ENCODE data around the gene ABCA4. TPM values are rescaled to one million over a fixed set of nuclear protein-coding genes. Genes with fewer than 3 reads are reported as not detected.
"Not testable (repeated sequence)": the region's sequence is repeated elsewhere in the genome, so short reads cannot be mapped to it uniquely, and the experiment has no call there.

The ABCA4 gene
- total RNA-seq, 2 experiments from 2014 or later, result not detected

DNA sequence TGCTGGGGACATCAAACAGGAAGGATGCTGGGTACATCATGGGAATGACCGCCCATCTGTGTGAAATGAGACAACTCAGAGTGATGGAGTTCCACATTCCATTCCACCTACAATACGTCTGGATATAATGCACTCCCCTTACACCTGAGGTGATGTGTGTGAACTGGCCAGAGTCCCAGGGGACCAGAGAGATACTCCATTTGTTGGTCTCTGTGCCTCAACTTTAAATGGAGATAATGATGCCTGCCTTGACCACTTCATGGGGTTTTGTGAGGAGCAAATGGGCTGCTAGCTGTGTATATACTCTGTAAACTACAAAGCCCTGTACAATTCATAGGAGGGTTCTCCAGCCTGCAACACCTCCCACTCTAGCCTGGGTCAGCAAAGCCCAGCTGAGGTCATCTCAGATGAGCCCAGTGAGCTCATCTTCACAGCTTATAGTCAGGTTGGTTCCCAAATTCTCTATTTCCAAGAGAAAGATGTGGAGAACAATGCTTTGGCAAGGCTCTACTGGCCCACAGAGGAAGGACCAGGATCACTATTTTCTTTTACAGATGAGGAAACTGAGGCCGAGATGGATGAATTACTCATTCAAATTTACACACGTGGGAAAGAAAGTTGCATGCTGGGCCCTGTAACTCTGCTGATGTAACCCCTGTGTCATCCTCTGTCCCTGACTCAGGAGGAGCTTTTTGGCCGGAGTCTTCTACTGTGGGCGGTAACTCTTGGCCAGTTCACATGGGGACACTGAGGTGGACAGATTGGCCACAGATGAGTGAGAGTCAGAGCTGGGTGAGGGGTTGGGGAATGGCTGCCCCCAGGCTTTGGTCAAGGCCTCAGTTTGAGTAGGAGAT, 106.1 kb downstream of the ABCA4 start:
- ChIA-PET POLR2A (no interaction called here), CTCF (interaction anchor here (1.1 kb wide), 1 partner anchor 105 kb away, joined by 4 read pairs; no protein-coding TSS in a partner anchor)

DNA sequence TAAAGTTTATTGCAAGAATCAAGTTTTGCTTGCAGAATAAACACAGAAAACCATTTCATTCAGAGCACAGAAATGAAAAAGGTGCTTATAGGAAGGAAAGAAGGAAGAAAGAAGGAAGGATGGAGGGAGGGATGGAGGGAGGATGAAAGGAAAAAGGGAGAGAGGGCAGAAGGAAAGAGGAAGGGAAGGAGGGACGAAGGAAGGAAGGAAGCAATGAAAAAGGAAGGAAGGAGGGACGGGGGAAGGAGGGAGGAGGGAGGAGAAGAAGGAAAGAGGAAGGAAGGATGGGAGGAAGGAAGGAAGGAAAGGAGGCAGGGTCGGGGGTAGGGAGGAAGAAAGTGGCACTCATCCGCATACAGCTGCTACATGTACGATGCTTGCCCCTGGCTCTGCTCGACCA, 106.9 kb downstream of the ABCA4 start:
- ChIA-PET POLR2A (no interaction called here), CTCF (interaction anchor here (0.8 kb wide), 1 partner anchor 319 kb away, joined by 4 read pairs; no protein-coding TSS in a partner anchor)

DNA sequence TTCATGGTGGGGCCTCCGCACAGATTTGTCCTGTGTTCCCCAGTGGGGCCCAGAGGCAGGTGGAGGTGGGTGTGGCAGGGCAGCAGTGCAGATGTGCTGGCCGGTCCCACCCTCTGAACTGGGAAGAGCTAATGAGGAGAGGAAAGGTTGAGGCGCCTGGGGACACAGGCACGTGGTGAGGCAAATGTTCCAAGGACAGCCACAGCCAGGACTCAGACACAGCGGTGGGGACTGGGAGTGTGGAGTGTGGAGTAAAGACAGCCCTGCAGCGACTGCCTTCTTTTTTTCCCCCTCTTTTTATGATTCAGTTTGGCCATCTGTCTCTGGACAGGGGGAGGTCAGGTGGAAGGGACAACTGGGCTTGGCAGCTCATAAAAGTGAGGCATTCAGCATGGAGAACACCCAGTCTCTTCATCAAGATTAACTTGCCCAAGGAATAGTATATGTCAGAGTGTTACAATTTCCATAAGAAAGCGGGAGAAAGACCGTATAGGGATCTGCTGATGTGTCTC, 107.5 kb downstream of the ABCA4 start:
- POLR2A ChIA-PET, result no interaction called here
- CTCF ChIA-PET, result interaction anchor here (0.8 kb wide), 1 partner anchor 319 kb away, joined by 4 read pairs; no protein-coding TSS in a partner anchor

DNA sequence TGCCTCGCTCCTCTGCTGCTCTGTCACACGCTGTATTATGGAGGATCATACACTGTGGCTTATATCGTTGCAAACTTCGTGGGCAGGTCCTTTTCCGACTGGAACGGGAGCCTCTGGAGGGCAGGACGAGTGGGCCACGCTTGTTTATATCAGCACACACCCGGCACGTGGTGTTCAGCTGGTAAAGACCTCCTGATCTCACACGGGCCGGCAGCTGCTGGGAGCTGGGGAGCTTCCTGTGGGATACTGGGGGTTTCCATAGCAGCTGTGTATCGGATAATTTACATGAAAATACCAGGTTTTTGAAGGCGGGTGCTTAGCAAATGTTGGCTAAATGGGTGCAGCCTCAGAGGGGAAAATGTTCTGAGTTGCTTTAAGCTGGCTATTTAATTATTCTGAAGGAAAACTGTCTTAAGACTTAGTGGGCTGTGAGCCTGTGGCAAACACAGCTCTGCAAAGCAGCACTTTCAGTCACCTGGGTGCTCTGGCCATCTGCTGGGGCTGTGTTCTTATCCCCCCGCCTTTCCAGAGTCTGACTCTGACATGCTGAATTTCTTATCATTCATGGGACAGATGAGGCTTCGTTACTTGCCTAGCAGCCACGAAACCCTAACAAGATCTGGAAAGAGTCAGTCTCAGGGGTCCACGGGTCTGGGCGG, 108.1 kb downstream of the ABCA4 start:
- ChIA-PET POLR2A (no interaction called here), CTCF (no interaction called here)

DNA sequence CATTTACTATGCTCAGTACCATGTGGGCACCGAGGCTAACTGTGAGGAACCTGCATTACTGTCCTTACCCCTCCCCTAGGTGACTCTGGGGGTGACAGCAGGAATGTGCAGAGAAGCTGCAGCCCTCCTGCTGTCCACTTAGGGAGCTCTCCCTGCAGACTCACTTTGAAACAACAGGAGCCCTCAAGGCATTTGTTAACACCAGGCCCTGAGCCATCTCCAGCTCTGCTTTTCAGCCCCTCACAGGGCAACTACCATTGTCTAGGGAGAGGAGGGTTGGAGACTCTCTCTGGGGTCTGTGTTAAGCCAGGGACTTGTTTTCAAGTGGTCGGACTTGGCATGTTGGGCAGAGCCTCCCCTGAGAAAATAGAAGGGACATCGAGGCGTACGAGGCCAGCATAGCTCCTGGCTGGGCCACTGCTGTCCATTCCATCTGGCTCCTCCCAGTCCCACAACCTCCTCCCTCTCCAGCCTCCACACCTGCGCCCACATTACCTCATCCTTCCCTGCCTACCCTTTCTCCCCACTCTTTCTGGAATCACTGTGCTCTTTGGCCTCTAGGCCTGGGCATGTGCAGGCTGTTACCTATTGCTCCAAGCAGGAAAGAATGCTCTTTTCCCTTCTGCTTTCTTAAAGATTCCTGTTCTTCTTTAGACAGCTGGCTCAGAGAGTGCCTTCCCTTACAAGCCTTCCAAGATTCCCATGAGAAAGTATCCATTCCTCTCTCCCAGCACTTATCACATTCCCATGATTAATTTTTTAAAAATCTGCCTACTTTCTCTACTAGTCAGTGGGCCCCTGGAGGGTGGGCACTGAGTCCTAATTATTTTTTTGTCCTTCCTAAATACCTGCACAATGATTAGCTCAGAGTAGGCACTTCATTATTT, 109.0 kb downstream of the ABCA4 start:
- CTCF ChIA-PET, result no interaction called here

DNA sequence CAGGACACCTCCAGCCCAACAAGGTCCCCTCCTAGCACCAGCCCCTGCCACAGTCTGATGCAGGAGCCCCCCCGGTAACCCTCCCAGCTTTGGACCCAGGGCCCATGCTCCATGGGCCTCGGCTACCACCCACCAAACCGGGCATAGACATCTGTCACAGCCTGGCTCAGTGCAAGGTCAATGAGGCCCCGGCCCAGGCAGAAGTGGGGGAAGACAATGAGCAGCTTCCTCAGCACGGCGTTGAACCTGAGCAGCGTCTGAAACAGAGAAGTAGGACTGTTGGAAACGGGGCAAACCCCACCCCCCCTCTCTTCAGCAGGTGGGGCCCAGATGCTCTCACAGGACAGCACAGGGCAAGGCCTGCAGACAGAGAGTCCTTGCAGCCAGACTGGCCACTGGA, 109.8 kb downstream of the ABCA4 start:
- POLR2A ChIA-PET, result no interaction called here
- CTCF ChIA-PET, result no interaction called here

More for the DNA sequence above, 109.0 kb downstream of the ABCA4 start:
- POLR2A ChIA-PET, result no interaction called here

DNA sequence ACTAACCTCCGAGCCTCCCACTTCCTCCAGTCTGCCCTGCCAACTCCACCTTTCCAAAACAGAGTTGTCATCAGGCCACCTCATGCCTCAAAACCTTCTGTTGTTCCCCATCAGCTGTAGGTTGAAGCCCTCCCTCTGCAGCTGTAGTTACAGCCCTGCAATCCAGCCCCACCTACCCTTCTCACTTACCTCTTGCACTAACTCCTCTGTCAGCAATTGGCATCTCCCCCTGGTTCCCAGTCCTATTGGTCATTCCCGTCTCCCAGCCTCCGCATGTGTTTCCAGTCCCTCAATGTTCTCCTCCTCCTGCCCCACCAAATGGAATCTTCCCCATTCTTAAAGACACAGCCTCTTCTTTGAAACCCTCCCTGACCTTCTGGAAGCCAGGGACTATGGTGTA, 111.6 kb downstream of the ABCA4 start:
- POLR2A ChIA-PET, result no interaction called here
- CTCF ChIA-PET, result no interaction called here

DNA sequence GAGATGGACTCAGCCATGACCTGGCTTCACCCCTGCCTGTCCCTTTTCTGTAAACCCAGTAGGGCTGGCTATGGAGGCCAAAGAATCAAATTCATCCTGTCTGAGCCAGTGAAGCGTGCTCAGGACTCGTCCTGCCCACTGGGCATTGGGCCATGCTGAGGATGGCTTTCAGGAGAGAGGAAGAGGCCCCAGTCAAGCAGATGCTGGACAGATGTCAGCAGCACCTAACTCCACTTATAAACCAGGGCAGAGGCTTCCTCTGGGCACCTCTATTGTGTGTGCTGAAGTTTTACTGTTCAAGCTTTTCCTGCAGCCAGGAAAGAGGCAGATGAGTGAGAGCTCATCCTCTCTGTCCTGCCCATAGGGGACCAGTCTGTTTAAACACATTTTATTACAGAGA, 114.3 kb downstream of the ABCA4 start:
- ChIA-PET POLR2A (no interaction called here), CTCF (no interaction called here)

DNA sequence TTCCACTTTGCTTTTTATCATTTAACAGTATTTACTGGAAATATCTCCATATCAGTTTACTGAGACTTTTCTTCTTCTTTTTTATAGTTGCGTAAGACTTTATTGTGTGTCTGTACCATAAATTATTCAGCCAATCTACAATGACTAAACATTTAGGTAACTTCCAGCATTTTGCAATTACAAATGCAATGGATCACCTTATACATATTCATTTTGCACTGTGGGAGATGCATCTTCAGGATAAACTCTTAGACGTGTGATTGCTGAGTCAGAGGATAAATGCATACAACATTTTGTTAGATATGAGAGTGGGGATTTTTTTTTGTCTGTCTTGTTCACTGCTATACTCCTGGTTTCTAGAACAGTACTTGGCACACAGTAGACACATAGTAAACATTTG, 116.0 kb downstream of the ABCA4 start:
- ChIA-PET POLR2A (no interaction called here), CTCF (no interaction called here)

DNA sequence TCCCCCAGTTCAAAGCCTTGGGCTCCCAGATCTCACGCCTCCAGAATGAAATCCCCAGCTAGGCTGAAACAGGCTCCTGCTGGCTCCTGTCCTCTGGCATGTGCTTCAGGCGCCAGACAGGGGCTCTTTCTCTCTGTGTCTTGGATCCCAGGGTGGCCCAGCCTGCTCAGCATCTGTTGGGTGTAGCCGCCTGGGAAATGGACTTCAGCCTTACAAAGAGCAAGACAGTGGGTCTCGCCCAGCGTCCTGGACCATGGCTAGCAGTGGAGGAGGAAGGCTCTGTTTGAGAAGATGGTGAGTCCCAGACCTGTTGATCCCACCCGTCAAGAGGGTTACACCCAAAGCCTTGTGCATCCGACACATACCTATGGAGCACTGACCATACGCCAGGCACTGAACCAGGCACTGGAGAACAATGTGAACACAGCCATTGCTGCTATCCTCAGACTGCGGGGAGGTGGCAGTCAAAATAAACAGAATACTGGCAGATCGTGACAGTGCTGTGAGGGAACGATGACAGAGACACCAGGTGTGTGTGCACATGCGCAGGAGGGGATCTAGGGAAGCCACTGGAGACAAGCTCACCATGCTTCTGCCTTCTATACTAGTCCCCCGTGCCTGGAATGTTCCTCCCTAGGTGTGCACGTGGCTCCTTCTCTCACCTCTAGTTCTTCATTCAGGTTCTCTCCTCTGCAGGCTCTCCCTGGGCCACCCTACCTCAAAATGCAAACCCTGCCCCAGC, 118.7 kb downstream of the ABCA4 start:
- ChIA-PET POLR2A (no interaction called here), CTCF (no interaction called here)

DNA sequence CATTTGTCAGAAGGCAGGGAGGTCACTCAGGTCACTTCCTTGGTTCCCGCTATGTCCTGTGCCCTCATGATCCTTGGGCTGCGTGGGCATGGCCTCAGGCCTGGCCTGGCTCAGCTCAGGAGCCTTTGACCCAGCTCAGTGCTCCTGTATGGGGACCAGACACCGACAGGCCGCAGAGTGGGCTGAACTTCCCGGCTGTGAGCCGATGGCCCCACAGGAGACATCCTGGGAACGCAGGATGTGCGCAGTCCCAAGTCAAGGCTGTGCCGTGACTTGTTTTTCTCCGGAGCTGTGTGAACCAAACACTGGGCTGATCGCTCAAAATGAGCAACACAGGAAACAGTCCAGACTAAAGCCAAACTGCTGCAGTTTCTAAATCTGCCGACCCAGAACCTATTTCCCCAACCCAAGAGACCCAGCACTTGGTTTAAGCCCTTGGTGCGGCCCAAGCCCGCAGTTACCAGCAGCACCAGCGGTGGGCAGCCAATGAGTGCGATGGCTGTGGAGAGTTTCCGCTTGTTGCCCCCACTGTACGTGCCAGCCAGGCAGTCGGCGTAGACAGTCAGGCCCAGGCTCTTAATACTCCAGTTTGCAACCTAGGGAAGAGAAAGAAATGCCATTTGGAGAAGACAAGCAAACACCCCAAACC, 119.4 kb downstream of the ABCA4 start:
- ChIA-PET CTCF (no interaction called here), POLR2A (no interaction called here)

DNA sequence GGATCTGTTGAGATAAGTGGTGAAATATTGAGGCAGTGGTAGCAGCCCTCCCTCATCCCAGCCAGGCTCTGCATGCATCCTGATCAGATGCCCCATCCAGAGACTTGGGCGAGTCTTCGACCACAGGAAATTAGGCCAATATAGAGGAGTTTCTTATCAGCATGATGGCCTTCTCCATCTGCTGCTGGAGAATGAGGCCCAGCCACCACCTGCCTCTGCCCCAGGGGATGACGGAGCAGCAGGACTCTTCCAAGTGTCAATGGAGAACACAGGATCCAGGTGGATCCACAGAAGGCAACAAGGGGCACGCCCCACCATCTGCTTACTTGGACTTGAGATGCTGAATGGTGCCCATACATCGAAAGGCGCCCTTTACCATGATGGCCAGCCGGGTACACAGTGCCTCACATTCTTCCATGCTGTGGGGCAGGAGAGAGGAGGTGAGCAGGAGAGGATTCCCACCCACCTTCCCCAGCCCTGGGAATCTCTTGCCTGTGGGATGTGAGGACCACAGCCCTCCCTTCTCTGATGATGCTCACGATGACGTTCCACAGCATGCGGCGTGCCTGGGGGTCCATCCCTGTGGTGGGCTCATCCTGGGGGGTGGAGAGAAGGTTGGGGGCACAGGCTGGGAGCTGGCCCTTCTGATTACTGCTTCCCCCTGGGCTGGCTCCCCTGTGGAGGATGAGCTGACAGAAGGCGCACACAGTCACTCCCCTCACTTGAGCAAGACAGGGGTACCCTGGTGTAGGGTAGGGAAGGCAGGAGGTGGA, 120.3 kb downstream of the ABCA4 start:
- POLR2A ChIA-PET, result no interaction called here
- CTCF ChIA-PET, result no interaction called here

DNA sequence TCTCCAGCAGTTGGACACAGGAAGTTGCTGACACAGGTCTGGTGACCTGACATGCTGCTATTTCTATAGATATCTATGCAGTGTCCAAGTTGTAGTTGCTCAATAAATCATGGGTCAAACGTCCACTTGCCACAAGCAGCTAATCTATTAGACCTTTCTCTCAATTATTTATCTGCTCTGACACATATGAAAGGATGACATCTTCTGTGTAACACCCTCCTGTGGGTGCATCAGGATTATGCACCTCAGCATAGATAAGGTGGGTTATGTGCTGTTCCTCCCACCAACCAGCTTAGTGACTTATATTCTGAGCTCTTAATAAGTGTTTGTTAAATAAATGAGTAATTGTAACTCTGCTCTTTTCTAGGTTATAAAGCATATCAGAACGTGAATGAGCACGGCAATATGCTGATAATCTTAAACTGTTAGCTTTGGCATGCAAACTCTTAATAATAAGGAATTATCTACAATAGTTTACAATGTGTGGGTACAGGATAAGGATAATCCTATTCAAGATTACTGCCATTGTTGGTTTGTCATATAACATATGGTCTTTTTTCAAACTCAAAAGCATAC, 121.0 kb downstream of the ABCA4 start:
- CTCF ChIA-PET, result interaction anchor here (1.1 kb wide), 1 partner anchor 39 kb away, joined by 4 read pairs; no protein-coding TSS in a partner anchor
- POLR2A ChIA-PET, result no interaction called here

DNA sequence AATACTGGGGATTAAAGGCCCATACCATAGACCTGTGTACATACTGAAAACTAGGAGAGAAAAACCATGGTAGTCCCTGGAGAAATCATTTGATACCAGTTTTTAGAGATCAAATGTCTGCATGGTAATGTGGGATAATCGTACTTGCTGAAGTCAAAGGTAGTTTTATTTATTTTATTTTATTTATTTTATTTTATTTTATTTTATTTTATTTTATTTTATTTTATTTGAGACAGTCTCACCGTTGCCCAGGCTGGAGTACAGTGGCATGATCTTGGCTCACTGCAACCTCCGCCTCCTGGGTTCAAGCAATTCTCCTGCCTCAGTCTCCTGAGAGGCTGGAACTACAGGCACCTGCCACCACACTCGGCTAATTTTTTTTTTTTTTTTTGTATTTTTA, 122.4 kb downstream of the ABCA4 start:
- CTCF ChIA-PET, POLR2A ChIA-PET: not testable (repeated sequence)

DNA sequence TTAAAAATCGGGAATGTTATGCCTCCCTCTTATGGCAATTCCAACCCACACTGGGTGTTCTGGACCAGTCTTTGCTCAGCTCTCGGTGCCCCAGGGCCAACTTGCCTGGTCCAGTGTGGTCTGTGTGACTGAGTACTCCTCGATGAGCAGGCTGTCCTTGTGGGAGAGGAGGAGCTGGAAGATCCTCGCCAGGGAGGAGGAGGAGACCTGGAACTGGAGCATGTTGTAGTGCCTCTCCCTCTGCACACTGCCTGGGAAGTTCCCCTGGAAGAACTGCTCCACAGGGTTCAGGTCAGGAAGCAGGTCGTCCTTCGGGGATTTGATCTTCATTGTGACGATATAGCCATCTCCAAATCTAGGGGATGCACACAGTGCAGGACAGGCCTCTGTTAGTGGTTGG, 123.2 kb downstream of the ABCA4 start:
- ChIA-PET POLR2A (no interaction called here), CTCF (no interaction called here)

DNA sequence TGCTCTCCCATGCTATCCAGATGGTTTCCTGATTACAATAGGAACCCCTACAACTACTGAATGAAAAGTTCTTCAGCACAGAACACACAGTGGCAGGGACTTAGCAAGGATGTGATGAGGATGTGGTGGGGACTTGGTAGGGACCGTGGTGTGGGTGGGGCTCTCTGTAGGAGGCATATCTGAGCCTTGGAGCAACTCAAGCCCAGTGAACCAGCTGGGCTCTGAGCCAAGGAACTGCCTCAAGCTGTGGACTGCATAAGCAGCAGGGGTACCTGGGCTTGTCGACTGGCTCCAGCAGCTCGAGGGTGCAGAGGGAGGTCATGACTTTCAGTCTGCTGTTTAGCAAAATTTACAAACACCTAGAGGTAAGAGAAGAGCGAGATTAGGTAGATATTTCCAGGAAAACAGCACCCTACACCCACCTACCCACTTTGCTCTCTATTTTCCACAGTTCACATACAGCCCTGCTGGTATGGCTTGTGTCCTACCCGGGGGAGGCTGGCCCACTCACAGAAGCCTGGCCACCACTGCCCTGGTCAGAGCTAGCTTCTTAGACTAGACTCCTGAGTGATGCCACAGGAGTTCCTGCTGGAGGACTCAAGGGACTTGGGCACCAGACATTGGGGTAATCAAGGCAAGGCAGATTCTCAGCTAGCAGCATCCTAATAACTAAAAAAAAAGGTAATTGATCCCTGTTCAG, 125.0 kb downstream of the ABCA4 start:
- CTCF ChIA-PET, result no interaction called here

DNA sequence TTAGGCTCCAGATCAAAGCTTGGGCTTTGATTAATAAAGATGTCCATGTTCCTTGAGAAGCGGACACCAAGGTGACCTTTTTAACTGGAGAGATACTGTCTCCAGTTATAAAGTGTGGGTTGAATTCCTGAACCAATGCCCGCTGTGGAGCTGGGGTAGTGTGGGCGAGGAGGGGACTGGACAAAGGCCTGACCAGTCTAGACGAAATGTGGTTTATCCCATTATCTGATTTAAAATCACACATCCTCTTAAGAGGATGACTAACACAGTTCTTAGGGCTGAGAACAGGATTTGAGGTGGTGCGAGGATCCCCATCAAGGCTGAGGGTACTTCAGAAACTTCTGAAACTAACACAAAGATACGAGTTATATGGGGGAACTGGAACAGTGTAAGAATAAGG, 127.2 kb downstream of the ABCA4 start:
- POLR2A ChIA-PET, result no interaction called here
- CTCF ChIA-PET, result no interaction called here

More for the DNA sequence above, 125.0 kb downstream of the ABCA4 start:
- POLR2A ChIA-PET, result no interaction called here

DNA sequence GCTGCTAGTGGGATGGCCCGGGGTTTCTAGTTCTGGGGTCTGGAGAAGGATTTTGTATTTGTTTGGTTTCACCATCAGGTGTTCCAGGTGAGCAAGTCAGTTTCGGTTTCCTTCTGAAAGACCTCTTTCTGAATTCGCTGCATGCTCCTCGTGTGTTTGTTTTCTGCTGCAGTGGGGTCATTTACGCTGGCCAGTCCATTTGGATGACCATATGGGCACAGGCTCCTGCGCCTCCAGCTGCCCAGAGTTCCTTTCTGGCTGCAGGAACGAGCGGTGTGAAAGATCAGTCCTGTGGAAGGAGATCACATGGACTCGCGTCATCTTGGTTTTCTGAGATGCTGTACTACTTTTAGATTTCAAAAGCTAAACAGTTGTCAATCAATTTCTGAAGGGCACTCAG, 128.0 kb downstream of the ABCA4 start:
- ChIA-PET CTCF (no interaction called here), POLR2A (no interaction called here)

Measured in activated CD8-positive, alpha-beta memory T cell treated with anti-CD3 and anti-CD28 coated beads for 36 hours (primary cell).